GM15510 (cell line): Measurements from ENCODE around the gene BSND.

Source experiments
- POLR2A ChIP-seq: IDR thresholded peaks from 3 replicates; pipeline ENCODE4 v1.6.1; 2011; ENCODE audit warnings: borderline replicate concordance; ENCODE audit not compliant: insufficient read length; ENCODE audit errors: extremely low read depth

BSND gene

GRCh38 chr1:55015731-55016620 is 17.2 kb downstream of the BSND start:
- TF ChIP-seq POLR2A, result no peak

DNA sequence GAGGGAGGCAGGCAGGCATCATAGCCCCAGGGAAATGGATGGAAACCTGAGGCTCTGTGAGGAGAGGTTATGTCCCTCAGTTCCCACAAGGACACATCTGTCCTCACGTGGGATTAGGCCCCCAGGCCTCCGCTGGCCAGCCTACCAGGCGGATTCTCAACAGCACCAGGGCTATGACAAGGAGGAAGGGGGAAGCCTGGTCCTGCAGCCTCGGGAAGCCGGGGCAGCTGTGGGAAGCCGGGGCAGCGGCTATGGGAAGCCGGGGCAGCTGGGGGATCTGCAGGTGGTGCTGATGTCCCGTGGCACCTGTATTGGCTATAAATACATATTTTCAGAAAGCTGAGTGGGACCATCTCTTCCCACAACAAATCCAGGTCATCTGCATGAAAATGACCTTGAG is 19.7 kb downstream of the BSND start:
- TF ChIP-seq POLR2A, result no peak

GRCh38 chr1:55021942-55022546 is 23.3 kb downstream of the BSND start:
- TF ChIP-seq POLR2A, result no peak

DNA sequence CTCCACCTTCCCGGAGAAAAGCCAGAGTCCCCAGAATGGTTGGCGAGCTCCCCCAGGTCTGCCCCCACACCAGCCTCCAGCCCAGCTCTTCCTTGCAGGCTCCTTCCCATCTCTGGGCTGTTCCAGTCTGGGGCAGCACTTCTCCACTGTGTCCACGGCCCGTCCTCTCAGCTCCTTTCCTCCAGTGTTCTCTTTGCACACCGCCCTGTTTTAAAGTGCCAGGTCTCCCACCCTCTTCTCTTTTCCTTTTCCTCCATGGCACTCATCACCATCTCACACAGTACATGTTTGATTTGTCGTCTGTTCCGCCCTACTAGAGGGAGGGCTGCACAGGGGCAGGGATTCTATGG is 34.5 kb downstream of the BSND start:
- TF ChIP-seq POLR2A, result no peak

DNA sequence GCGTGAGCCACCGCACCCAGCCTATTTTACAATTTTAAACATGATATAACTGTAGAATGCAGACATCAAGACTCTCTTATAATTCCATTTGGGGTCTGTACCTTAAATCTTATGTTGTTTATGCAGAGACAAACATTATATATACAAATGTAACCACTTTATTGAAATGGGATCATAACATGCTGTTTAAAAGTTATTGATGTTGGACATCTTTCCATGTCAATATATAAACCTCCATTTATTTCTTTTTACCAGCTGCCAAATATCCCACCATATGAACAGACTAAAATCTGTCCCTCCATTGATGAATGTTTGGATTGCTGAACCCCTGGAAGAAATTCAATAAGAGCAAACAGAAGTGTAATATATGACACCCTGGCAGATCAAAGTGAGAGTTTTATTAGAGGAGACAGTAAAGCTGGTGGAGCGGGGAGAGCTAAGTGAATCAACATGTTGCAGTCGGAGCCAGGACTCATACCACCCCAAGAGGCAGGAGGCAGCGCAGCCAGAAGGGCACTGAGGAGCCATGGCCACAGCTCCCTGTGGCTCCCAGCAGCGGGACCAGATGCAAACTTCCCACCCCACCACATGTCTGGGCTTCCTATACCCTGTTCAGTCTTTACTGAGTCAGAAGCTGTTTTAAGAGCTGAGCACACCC is 35.9 kb downstream of the BSND start:
- TF ChIP-seq POLR2A, result no peak

- TF ChIP-seq POLR2A, result no peak
These were observed 37.2 kb downstream of the BSND start for GRCh38 chr1:55035904-55036303.

- no peak for TF ChIP-seq POLR2A
These were observed 39.2 kb downstream of the BSND start for GRCh38 chr1:55037733-55038551.

GRCh38 chr1:55038552-55038838 is 39.8 kb downstream of the BSND start:
- TF ChIP-seq POLR2A, result no peak

DNA sequence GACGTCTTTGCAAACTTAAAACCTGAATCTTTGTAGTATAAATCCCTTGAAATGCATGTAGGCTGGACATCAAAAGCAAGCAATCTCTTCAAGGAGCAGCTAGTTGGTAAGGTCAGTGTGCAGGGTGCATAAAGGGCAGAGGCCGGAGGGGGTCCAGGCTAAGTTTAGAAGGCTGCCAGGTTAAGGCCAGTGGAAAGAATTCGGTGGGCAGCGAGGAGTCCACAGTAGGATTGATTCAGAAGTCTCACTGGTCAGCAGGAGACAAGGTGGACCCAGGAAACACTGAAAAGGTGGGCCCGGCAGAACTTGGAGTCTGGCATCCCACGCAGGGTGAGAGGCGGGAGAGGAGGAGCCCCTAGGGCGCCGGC is 40.2 kb downstream of the BSND start:
- no peak for TF ChIP-seq POLR2A

GRCh38 chr1:55039342-55040082 is 40.8 kb downstream of the BSND start, which contains the start of gene PCSK9:
PCSK9 (plus strand) TSS chr1:55039548; CDS start chr1:55039838, 290 bp downstream.
- TF ChIP-seq POLR2A, result no peak

- TF ChIP-seq POLR2A, result no peak
These were observed 41.6 kb downstream of the BSND start for GRCh38 chr1:55040083-55040932.

GRCh38 chr1:55040933-55041494 is 42.3 kb downstream of the BSND start:
- TF ChIP-seq POLR2A, result no peak

DNA sequence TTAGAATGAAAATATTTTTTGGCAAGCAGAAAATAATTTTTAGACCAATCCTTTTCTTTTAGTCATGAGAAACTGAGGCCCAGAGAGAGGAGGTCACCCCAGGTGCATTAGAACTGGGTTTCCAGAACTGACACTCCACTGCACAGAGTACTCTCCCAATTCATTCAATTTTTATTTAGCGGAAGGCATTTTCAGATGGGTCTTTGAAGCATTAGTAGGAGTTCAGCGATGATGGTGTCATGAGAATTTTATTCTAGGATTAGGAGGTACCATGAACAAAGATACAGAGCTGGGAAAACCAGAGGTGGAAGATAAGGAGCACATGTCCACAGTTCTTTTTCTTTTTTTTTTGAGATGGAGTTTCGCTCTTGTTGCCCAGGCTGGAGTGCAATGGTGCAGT is 42.9 kb downstream of the BSND start:
- TF ChIP-seq POLR2A, result no peak
